NCI-H82 (cell line): ENCODE measurements around the gene SERHL2.
"Not testable (repeated sequence)": the region's sequence is repeated elsewhere in the genome, so short reads cannot be mapped to it uniquely, and the experiment has no call there.

Experiments
- DNase-seq: peaks from one replicate; lab custom pipeline; 2025; lab: John Stamatoyannopoulos, UW

The SERHL2 gene

GRCh38 chr22:42608136-42608822 lies 54.5 kb downstream of the SERHL2 start:
- no peak for DNase-seq

DNA sequence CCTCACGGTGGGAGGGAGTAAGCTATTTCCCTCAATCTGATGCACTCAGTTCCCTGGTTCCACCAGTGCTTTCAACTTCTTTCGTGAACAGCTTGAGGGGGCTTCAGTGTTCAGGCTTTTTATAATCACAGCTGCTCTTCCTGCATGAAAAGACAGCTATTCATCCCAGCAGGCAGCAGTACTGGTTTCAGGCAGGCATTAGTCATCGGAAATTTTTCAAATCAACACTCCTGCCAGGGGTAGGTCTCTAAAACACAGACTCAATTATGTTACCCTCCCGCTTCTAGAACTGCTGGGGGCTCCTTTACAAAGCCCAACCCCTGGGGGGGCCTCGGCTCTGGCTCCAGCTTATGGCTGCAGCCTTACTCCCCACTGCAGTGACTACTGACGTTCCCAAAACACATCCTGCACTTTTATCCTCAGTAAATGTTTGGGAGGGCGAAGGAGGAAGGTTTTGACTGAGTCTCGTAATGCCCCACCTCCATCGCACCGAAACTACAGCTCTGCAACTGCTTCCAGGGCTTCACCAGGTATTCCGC lies 55.1 kb downstream of the SERHL2 start:
- no peak for DNase-seq

DNA sequence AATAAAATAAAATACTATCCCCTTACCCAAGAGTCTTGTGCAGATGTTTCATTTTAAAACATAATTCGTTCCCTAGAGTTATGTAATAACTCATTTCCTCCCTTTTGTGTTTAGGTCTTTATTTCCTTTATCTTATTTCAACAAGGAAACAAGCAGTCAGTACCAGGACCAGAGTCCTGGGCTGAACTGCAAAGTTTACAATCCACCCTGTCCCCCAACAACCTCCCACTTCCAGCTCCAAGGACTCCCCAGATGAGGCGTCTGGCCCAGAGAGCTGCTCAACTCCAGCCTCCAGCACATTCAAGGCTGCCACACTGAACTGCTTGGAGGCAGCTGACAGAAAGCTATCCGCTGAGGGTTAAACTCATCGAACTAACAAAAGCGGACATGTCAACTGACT lies 56.4 kb downstream of the SERHL2 start:
- DNase-seq: no peak

DNA sequence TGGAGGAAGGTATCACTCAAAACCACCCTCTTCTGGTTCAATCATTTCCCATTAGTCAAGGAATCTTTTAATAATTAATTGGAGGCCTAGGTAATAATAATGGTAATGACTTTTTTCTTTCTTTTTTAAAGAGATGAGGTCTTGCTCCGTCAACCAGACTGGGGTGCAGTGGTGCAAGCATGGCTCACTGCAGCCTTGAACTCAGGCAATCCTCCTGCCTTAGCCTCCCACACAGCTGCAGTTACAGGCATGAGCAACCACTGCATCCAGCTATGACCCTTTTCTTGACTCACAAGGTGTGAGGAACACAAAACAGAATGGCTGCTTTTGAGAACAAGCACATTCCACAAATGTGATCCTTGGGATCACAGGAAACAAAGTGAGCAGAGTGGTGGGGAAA lies 57.3 kb downstream of the SERHL2 start:
- DNase-seq: no peak

GRCh38 chr22:42612336-42612735 lies 58.6 kb downstream of the SERHL2 start:
- no peak for DNase-seq

GRCh38 chr22:42613872-42614301 lies 60.1 kb downstream of the SERHL2 start:
- peak; percentile 44 for DNase-seq

DNA sequence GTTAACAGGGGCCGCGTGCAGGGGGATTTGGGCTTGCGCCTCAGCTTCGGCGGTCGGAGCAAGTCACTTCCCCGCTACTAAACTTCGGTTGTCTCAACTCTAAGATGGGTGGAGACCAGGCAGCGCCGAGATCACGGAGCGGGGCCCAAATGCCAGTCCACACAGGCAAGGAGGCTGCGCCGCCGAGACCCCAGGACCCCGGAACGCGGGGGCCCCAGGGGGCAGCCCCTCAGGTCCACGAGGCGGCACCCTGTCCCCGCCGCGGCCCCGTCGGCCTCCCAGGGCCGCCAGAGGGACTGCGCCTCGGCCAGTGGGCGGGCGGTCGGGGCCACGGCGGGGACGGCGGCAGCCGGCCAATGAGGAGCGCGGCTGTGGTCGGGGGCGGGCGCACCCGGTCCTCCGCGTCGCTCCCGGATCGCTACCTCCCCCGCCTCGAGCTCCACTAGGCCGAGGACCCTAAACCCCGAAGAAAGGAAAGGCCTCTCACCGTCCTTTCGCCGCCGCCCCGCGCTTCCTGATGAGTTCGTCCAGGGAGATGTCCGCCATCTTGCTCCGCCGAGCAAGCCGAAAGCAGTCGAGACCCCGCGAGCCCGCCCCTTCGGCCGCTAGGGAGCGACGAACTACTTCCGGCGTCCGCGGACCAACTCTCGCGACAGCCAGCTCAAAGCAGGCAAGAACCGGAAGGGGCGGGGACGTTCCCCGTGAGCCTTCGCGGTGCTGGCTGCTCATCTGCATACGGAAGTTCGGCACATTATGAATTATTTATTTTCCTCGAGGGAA lies 60.7 kb downstream of the SERHL2 start, which contains the start of gene POLDIP3:
Gene POLDIP3 (minus strand): TSS at position 572 of the 780 bp plus-strand sequence. CDS start 26 bp downstream, at position 546.
- DNase-seq: peak; percentile 98

DNA sequence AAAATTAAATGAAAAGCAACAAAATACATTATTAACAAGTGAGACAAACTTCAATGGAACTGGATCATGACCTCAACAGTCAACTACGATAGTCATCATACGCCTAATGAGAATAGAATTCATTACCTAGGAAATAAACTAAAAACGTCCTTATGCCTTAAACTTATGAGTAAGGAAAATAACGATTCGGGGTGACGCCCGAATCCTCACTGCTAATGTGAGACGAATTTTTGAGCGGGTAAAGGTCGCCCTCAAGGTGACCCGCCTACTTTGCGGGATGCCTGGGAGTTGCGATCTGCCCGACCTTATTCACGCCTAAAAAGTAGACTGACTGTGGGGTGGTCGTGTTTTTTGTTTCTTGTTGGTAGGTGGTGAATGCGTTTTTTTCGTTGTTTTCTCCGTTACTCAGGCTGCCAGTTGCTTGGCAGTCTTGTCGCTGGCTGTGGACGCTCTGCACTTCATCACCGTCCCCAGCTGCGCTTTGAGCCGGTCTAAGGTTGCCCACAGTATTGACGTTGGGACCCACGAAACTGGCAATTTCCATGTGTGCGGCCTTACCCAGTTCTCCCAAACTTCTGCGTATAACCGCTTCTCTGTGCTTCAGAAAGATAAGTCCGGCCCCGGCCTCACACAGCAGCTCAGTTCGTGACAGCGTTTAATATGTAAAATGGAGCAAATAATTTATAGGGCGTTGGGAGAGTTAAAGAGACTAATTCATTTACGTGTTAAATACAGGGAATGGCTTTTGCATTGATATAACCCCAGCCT lies 61.5 kb downstream of the SERHL2 start:
- DNase-seq: peak; percentile 98

- DNase-seq: not testable (repeated sequence)
Measured at GRCh38 chr22:42615860-42616175, 62.1 kb downstream of the SERHL2 start.

GRCh38 chr22:42617155-42617983 lies 63.6 kb downstream of the SERHL2 start:
- DNase-seq: no peak

DNA sequence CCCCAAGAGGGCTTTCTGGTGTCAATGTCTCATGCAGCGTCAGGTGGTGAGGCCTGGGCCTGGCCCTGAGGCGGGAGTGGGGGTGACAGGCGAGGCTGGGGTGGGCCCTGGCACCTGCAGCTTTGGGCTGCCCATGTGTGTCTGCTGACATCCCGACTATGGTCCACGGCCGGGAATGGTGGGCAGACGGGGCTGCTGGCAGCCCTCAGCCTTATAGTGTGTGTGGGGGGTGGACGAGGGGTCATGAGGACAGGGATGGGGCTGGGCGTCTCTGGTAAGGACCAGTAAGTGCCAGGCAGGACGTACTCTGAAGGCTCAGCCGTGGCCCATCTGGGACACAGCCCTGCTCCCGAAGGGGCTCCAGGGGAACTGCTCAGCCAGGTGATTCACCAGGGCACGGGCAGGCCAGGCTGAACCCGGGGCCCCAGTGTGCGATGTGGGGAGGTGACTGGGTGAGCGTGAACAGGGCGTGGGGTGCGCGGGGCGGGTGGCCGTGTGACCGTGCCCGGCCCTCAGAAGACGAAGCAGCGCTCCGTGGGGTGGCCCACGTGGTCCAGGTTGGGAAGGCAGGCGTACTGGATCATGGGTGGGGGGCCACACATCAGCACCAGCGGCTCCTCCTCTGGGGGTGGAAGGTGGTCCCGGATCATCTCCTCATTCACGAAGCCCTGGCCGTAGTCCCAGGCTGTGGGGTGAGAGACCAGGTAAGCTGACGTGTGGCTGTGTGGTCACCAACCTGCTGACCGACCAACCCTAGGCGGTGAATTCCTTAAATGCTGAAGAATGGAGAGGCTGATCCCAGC lies 65.7 kb downstream of the SERHL2 start:
- DNase-seq: no peak

GRCh38 chr22:42620084-42620483 lies 66.3 kb downstream of the SERHL2 start:
- DNase-seq: no peak

- peak; percentile 70 for DNase-seq
Measured at GRCh38 chr22:42621505-42622002, 67.8 kb downstream of the SERHL2 start.

GRCh38 chr22:42622061-42622710 lies 68.4 kb downstream of the SERHL2 start:
- DNase-seq: no peak

- no peak for DNase-seq
Measured at GRCh38 chr22:42623301-42623751, 69.6 kb downstream of the SERHL2 start.
